Measurements from ENCODE around the gene HPCAL1.
A peak's percentile ranks its signal among the peaks of the same experiment; 100 is the strongest.

Gene HPCAL1

GRCh38 chr2:10357193-10358169 is 54.8 kb downstream of the HPCAL1 start:
- no peak for DNase-seq

- no peak for DNase-seq
Observed at GRCh38 chr2:10359246-10359645, 56.5 kb downstream of the HPCAL1 start.

- no peak for DNase-seq
Observed at GRCh38 chr2:10359731-10360329, 57.1 kb downstream of the HPCAL1 start.

- no peak for DNase-seq
Observed at GRCh38 chr2:10360460-10360849, 57.8 kb downstream of the HPCAL1 start.

- DNase-seq = peak; percentile 9
Observed at GRCh38 chr2:10360850-10361588, 58.3 kb downstream of the HPCAL1 start.

GRCh38 chr2:10362096-10362897 is 59.6 kb downstream of the HPCAL1 start:
- DNase-seq = no peak

- no peak for DNase-seq
Observed at GRCh38 chr2:10362898-10363454, 60.3 kb downstream of the HPCAL1 start.

- DNase-seq = no peak
Observed at GRCh38 chr2:10363861-10364610, 61.3 kb downstream of the HPCAL1 start.

GRCh38 chr2:10365412-10365811 is 62.7 kb downstream of the HPCAL1 start:
- DNase-seq = no peak

- no peak for DNase-seq
Observed at GRCh38 chr2:10366601-10367270, 64.0 kb downstream of the HPCAL1 start.

- no peak for DNase-seq
Observed at GRCh38 chr2:10367472-10368439, 65.1 kb downstream of the HPCAL1 start.

- no peak for DNase-seq
Observed at GRCh38 chr2:10368491-10369231, 66.0 kb downstream of the HPCAL1 start.

GRCh38 chr2:10369269-10370255 is 66.9 kb downstream of the HPCAL1 start:
- no peak for DNase-seq

- DNase-seq = no peak
Observed at GRCh38 chr2:10370390-10370789, 67.7 kb downstream of the HPCAL1 start.

GRCh38 chr2:10370895-10371294 is 68.2 kb downstream of the HPCAL1 start:
- DNase-seq = no peak

GRCh38 chr2:10371441-10372196 is 68.9 kb downstream of the HPCAL1 start:
- DNase-seq = no peak
